Loucy (cell line): ENCODE measurements around the gene RIN3.

Experiments used
- H2AFZ ChIP-seq: fragments of 200-600 bp; sonication (generic); 2 replicates; pipeline ENCODE4 v1.6.0; 2016; ENCODE audit warnings: antibody characterized with exemption, mild to moderate bottlenecking, low read length, moderate library complexity
- H3F3A ChIP-seq: fragments of 200-600 bp; 2 replicates; pipeline ENCODE4 v1.6.0; 2016; ENCODE audit warnings: antibody characterized with exemption, low read depth, mild to moderate bottlenecking
- H3K27me3 ChIP-seq: fragments of 200-600 bp; sonication (generic); 2 replicates; pipeline ENCODE4 v1.6.1; 2014; ENCODE audit warnings: low read length, mild to moderate bottlenecking; ENCODE audit not compliant: insufficient read depth, poor library complexity, severe bottlenecking
- H3K36me3 ChIP-seq: fragments of 200-600 bp; sonication (generic); 2 replicates; pipeline ENCODE4 v1.6.1; 2016; ENCODE audit warnings: low read length; ENCODE audit not compliant: insufficient read depth
- H3K4me1 ChIP-seq: fragments of 200-600 bp; sonication (generic); 2 replicates; pipeline ENCODE4 v1.5.1; 2014; ENCODE audit warnings: low read length, mild to moderate bottlenecking; ENCODE audit not compliant: insufficient read depth, poor library complexity, severe bottlenecking
- H3K4me2 ChIP-seq: fragments of 200-600 bp; sonication (generic); 2 replicates; pipeline ENCODE4 v1.6.0; 2014; ENCODE audit warnings: antibody characterized with exemption, low read length, low read depth, mild to moderate bottlenecking; ENCODE audit not compliant: poor library complexity, severe bottlenecking
- H3K4me3 ChIP-seq: fragments of 200-600 bp; sonication (generic); 2 replicates; pipeline ENCODE4 v1.5.1; 2014; ENCODE audit warnings: low read length, mild to moderate bottlenecking, mixed read lengths; ENCODE audit not compliant: poor library complexity, severe bottlenecking
- H3K79me2 ChIP-seq: fragments of 200-600 bp; sonication (generic); 2 replicates; pipeline ENCODE4 v1.6.1; 2014; ENCODE audit warnings: low read length; ENCODE audit not compliant: insufficient read depth
- H3K9ac ChIP-seq: fragments of 200-600 bp; sonication (generic); 2 replicates; pipeline ENCODE4 v1.6.0; 2014; ENCODE audit warnings: mild to moderate bottlenecking, low read depth, low read length, moderate library complexity; ENCODE audit not compliant: poor library complexity, severe bottlenecking
- H3K9me2 ChIP-seq: fragments of 200-600 bp; sonication (generic); replicated peaks from 2 replicates; pipeline ENCODE4 v1.6.1; 2016; ENCODE audit warnings: low read depth, low read length, mixed read lengths
- H3K9me3 ChIP-seq: fragments of 200-600 bp; sonication (generic); 2 replicates; pipeline ENCODE4 v1.6.1; 2014; ENCODE audit warnings: mild to moderate bottlenecking, antibody characterized with exemption, low read length, low read depth; ENCODE audit not compliant: insufficient read depth
- H4K20me1 ChIP-seq: fragments of 200-600 bp; sonication (generic); 2 replicates; pipeline ENCODE4 v1.6.0; 2014; ENCODE audit warnings: antibody characterized with exemption, low read length, mild to moderate bottlenecking; ENCODE audit not compliant: insufficient read depth, poor library complexity, severe bottlenecking
- EZH2phosphoT487 ChIP-seq: fragments of 200-600 bp; IDR thresholded peaks from 2 replicates; pipeline ENCODE4 v1.6.1; 2018; ENCODE audit warnings: antibody characterized with exemption, mild to moderate bottlenecking, moderate library complexity, borderline replicate concordance
- TF ChIP-seq, protein P1 (sequence below): fragments of 200-600 bp; sonication (generic); conservative IDR thresholded peaks from 2 replicates; pipeline ENCODE4 v1.5.1; 2014; ENCODE audit warnings: mild to moderate bottlenecking, antibody characterized with exemption, low read length

The RIN3 gene

GRCh38 chr14:92649934-92650545 is 136.5 kb downstream of the RIN3 start:
- H3K36me3 ChIP-seq = peaks cover 60% of the 10 kb centered on the region; the same call in 1 of the 2 replicates
- no peaks in the 10 kb centered on the region for H3K9me2 ChIP-seq
- H3K4me3 ChIP-seq = no peak overlapping the region
- no peak overlapping the region for H2AFZ ChIP-seq
- no peak overlapping the region for H3K4me2 ChIP-seq
- H3K79me2 ChIP-seq = no peaks in the 10 kb centered on the region
- no peaks in the 10 kb centered on the region for H3F3A ChIP-seq
- no peaks in the 10 kb centered on the region for H4K20me1 ChIP-seq
- peaks cover 8% of the 10 kb centered on the region for H3K4me1 ChIP-seq
- no peaks in the 10 kb centered on the region for H3K9me3 ChIP-seq
- TF ChIP-seq, protein P1, sequence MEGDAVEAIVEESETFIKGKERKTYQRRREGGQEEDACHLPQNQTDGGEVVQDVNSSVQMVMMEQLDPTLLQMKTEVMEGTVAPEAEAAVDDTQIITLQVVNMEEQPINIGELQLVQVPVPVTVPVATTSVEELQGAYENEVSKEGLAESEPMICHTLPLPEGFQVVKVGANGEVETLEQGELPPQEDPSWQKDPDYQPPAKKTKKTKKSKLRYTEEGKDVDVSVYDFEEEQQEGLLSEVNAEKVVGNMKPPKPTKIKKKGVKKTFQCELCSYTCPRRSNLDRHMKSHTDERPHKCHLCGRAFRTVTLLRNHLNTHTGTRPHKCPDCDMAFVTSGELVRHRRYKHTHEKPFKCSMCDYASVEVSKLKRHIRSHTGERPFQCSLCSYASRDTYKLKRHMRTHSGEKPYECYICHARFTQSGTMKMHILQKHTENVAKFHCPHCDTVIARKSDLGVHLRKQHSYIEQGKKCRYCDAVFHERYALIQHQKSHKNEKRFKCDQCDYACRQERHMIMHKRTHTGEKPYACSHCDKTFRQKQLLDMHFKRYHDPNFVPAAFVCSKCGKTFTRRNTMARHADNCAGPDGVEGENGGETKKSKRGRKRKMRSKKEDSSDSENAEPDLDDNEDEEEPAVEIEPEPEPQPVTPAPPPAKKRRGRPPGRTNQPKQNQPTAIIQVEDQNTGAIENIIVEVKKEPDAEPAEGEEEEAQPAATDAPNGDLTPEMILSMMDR = no peak
- no peak for TF ChIP-seq EZH2phosphoT487
- no peak overlapping the region for H3K9ac ChIP-seq
- no peaks in the 10 kb centered on the region for H3K27me3 ChIP-seq

DNA sequence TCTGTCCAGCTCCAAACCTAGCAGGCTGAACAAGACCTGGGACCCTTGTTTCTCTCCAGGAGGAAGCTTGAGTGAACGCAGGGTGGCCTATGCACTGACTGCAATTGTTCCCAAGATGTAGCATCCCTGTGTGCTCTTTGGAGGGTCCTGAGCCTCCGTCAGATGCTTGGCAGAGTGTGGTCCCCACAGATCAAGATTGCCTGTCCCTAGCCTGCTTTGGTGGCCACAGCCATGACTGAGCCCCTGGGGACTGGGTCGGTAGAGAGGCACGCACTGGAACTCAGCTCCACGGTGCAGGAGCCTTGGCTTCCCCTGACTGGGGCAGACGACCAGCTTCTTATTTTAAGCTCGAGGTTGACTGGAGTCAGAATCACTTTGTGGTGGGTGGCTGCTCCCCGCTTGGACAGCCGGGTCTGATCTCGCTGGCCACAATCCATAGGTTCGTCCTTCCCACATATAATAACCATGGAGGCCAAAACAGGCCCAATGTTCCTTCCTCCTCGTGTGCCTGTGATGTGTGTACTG is 137.1 kb downstream of the RIN3 start:
- Histone ChIP-seq H3K9me3 (no peaks in the 10 kb centered on the region), H4K20me1 (no peaks in the 10 kb centered on the region), H3K9ac (no peak overlapping the region), H3K27me3 (no peaks in the 10 kb centered on the region), H3K4me3 (no peak overlapping the region), H3K79me2 (no peaks in the 10 kb centered on the region), H3K4me1 (peaks cover 8% of the 10 kb centered on the region), H2AFZ (no peak overlapping the region), H3K9me2 (no peaks in the 10 kb centered on the region), H3K36me3 (peaks cover 61% of the 10 kb centered on the region; the same call in 1 of the 2 replicates), H3K4me2 (no peak overlapping the region), H3F3A (no peaks in the 10 kb centered on the region)
- no peak for TF ChIP-seq EZH2phosphoT487
- TF ChIP-seq, protein P1 = no peak

DNA sequence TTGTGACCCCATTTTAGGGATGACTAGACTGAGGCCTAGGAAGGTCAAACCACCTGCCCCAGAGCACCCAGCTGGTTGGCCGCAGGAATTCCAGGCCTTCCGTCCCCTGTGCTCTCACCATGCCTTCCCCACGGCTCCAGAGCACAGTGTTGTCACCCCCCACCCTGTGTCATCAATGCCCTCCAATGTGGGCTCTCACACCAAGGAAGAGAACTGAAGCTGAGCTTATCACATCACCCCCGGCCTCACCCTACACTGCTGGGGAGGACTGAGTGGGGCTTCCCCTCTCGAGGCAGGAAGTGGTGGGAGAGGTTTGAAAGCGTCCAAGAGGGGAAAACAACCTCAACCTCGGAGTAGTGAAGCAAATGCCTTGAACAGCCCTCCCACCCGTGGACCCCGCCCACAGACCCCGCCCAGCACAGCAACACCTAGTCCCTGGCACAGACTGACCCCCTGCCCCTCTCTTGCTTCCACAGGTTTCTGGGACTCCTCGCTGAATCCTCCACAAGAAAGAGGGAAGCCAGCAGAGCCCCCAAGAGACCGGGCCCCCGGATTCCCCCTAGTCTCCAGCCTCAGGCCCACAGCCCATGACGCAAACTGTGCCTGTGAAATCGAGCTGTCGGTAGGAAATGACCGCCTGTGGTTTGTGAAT is 137.7 kb downstream of the RIN3 start:
- TF ChIP-seq EZH2phosphoT487 = no peak
- TF ChIP-seq, protein P1 = no peak
- no peak overlapping the region for H2AFZ ChIP-seq
- H3K9me3 ChIP-seq = no peaks in the 10 kb centered on the region
- no peaks in the 10 kb centered on the region for H3K79me2 ChIP-seq
- no peaks in the 10 kb centered on the region for H3K9me2 ChIP-seq
- no peak overlapping the region for H3K9ac ChIP-seq
- no peak overlapping the region for H3K4me2 ChIP-seq
- peaks cover 64% of the 10 kb centered on the region; the same call in 1 of the 2 replicates for H3K36me3 ChIP-seq
- H4K20me1 ChIP-seq = no peaks in the 10 kb centered on the region
- H3F3A ChIP-seq = no peaks in the 10 kb centered on the region
- peaks cover 8% of the 10 kb centered on the region for H3K4me1 ChIP-seq
- no peak overlapping the region for H3K4me3 ChIP-seq
- no peaks in the 10 kb centered on the region for H3K27me3 ChIP-seq
